Measurements from ENCODE around the gene CAPNS2.

DNA sequence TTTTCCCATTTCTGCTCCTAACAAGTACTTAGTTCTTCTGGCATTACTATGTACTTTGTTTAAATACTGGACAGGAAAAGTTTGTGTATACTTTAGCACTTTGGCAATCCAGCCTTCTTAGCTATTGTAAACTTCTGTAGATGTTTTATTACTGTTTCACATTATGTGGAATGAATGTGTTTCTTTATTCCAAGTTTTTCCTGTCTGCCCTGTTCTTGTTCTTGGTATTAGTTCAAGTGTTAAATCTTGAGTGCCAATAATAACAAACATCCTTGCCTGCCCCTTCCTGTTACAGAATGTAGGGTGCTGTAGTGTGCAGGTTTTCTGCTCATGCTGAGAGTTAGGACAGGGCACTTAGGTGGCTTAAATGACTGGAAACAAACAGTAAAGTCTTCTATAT is 7.3 kb upstream of the CAPNS2 start:
- TF ChIP-seq, protein P1, sequence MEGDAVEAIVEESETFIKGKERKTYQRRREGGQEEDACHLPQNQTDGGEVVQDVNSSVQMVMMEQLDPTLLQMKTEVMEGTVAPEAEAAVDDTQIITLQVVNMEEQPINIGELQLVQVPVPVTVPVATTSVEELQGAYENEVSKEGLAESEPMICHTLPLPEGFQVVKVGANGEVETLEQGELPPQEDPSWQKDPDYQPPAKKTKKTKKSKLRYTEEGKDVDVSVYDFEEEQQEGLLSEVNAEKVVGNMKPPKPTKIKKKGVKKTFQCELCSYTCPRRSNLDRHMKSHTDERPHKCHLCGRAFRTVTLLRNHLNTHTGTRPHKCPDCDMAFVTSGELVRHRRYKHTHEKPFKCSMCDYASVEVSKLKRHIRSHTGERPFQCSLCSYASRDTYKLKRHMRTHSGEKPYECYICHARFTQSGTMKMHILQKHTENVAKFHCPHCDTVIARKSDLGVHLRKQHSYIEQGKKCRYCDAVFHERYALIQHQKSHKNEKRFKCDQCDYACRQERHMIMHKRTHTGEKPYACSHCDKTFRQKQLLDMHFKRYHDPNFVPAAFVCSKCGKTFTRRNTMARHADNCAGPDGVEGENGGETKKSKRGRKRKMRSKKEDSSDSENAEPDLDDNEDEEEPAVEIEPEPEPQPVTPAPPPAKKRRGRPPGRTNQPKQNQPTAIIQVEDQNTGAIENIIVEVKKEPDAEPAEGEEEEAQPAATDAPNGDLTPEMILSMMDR (IDR thresholded peaks at IDR 0.05) = no peak
- no peak for TF ChIP-seq EZH2phosphoT487 (IDR thresholded peaks at IDR 0.05)
- TF ChIP-seq EZH2 (IDR thresholded peaks at IDR 0.05) = no peak
